Putamen (tissue), 1 donor: ENCODE measurements around the gene NLGN4Y.

Experiments used
- DNase-seq: peaks from one replicate; pipeline ENCODE4 v3.0.0-alpha.2; 2016; ENCODE audit warnings: low spot score

NLGN4Y gene

GRCh38 chrY:14644157-14644952 is 120.0 kb downstream of the NLGN4Y start:
- peak; percentile 2 for DNase-seq

DNA sequence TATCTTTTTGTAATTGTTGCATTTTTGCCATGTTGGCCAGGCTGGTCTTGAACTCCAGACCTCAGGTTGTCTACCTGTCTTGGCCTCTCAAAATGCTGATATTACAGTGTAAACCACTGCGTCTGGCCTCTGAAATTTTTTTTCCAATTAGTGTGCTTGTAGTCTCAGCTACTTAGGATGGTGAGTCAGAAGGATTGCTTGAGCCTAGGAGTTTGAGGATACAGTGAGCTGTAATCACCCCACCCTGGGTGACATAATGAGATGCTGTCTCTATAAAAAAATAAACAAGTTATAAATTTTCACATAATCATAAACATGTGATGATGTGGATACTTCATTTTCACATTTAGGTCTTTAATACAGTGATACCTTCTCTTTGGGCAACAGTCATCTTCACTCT is 154.9 kb downstream of the NLGN4Y start:
- no peak for DNase-seq

- DNase-seq, result no peak
Measured at GRCh38 chrY:14694543-14694942, 170.2 kb downstream of the NLGN4Y start.

DNA sequence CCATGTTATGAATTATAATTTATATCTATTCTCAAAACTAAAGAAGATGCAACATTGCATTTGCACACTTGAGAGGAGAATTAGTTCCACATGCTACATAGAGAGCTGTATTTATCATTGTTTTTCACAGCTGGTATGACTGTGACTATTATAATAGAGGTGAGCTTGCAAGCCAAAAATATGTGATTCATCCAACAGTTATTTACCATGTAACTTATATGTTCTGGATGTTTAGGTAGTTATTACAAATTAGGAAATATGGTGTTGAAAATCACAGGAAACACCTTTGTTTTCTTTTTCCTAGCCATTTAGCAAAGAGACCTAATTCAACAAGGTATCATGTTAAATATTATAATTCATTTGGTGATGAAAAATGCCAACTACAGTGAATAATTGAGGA is 183.8 kb downstream of the NLGN4Y start:
- no peak for DNase-seq

DNA sequence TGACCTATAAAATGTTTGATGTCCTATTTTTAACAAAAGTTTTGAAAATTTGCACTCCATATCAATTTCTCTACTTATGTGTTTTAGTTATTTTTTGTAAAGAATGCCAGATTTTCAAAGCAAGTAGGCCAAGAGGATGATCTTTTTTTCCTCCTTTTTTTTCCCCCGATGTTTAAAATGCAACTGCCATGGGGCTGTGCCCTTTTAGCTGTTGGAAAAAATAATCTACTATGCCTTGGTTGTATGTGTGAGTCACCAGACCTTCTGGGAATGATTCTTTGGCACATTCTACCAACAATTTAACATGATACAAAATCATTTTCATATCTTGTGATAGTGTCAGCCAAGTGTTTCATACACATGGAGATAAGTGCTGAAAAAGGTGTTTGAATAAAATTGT is 217.3 kb downstream of the NLGN4Y start:
- DNase-seq, result no peak

GRCh38 chrY:14748329-14748728 is 224.0 kb downstream of the NLGN4Y start:
- DNase-seq, result no peak

- no peak for DNase-seq
Measured at GRCh38 chrY:14755571-14755970, 231.2 kb downstream of the NLGN4Y start.

- DNase-seq, result no peak
Measured at GRCh38 chrY:14762903-14763302, 238.6 kb downstream of the NLGN4Y start.

GRCh38 chrY:14763600-14763999 is 239.3 kb downstream of the NLGN4Y start:
- DNase-seq, result peak; percentile 65

GRCh38 chrY:14778208-14778607 is 253.9 kb downstream of the NLGN4Y start:
- DNase-seq, result no peak

DNA sequence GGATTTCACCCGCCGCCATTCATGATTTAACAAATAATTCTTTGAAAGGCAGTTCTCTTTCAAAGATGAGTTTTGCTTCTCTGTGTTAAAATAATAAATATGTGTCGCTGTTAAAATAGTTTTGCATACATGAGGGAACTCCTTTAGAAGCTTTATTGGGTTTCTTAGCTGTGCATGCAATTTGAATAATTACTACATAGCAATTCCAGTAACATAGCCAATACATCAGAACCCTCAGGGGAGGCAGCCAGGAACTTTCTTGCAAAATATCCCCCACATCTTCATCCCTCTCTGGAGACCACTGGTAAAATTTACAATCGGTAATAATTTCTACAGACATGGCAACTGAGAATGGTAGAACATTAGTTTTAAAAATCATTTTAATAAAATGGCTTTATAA is 268.8 kb downstream of the NLGN4Y start:
- DNase-seq, result no peak

- no peak for DNase-seq
Measured at GRCh38 chrY:14793674-14794073, 269.3 kb downstream of the NLGN4Y start.

DNA sequence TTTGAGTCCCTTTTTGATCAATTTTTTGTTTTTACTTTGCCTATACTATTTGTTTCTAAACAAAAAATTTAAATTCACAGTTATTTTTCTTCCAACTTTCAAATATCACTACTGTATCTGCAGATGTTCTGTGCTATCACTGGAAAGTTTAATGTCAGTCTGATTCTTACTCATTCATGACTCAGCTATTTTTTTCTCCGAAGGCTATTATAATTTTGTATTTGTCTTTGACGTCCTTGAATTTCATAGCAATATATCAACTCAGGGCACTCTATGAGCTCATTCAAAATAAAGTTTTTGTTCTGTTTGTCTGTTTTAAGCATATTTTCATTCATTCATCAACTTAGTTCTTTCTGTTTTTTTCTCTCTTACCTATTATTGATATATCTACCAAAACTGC is 273.7 kb downstream of the NLGN4Y start:
- DNase-seq, result no peak

DNA sequence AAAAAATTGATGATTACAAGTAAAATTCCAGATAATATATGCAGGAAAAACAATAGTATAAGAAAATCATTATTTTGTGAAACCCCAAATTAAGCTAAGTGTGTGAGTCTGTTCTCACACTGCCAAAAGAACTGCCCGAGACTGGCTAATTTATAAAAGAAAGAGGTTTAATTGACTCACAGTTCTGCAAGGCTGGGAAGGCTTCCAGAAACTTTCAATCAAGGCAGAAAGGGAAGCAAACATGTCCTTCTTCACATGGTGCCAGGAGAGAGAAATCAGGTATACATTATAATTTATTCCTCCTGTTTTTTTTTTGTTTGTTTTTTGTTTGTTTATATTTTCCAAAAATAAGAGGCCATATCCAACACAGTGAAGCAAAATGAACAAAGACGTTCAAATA is 276.8 kb downstream of the NLGN4Y start:
- peak; percentile 13 for DNase-seq

- DNase-seq, result no peak
Measured at GRCh38 chrY:14802125-14802524, 277.8 kb downstream of the NLGN4Y start.

DNA sequence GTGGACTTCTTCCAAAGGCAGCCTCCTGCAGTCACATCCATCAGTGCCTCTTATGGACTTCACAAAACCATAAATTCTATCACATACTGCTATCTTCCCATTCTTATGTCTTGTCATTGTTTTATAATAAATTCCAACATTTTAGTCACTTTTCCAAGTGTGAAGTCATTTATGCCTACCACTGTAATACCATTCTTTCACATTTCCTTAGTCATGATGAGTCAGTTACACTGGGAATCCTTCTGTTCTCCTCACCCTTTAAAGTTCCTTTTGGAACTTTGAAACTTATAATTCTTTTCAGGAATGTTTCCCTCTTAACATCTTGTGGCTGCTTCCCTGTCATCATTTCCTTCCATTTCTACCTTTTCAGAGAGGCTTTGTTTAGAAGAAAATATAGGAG is 279.7 kb downstream of the NLGN4Y start:
- DNase-seq, result no peak

GRCh38 chrY:14818452-14818851 is 294.1 kb downstream of the NLGN4Y start:
- no peak for DNase-seq

DNA sequence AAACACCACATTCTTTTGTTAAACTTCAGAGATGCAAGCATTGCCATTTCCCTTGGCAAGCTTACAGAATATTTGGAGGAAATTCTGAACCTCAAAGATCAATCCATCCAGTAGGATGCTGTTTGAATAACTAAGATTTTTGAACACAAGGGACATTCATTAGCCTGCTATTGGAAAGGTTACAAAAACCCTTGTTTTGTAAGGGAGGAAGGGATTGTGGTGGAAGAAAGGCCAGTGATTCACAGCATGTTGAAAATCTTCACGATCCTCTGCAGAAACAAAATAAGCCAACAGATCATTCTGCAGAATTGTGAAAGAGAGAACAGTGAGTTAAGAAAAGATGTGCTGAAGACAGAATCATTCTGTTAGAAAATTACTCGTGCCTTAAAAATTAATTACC is 297.9 kb downstream of the NLGN4Y start:
- peak; percentile 58 for DNase-seq

DNA sequence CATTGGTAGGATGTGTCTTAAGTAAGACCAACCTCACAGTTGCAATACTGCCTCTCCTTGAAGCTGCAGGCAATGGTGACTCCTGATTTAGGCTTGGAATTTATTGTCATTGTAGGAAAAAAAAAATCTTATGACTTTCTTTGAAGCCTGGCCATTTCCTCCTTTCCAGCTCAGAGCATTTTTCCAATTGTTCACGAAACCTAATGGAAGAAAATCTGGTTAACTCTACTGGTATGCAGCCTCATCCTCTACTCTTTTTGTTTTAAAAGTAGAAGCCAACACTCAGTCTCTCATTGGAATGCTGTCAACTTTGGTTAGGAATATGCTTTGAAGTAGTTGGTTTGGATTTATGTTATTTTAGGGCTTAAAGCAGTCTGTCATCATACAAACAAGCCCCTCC is 298.6 kb downstream of the NLGN4Y start:
- no peak for DNase-seq

GRCh38 chrY:14824583-14824982 is 300.3 kb downstream of the NLGN4Y start:
- no peak for DNase-seq

DNA sequence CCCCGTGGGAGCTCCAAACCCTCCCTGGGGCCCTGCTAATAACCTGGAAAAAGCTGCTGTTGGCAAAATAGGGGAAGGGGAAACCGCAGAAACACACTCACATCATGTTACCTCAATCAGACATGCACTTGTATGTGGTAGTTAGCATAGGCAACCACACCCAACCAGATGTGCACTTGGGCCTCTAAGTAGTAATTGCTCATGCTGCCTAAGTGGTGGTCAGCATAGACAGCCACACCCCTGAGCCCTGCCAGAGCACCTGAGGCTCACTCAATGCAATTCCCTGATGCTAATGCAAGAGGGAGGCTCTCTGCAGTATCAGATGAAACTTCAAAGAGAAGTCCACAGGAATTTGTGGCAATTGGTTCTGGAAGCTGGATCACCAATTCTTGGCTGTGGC is 301.4 kb downstream of the NLGN4Y start:
- DNase-seq, result no peak

- DNase-seq, result no peak
Measured at GRCh38 chrY:14828531-14828930, 304.2 kb downstream of the NLGN4Y start.

- DNase-seq, result peak; percentile 43
Measured at GRCh38 chrY:14829366-14829885, 305.1 kb downstream of the NLGN4Y start.
